Activated CD8-positive, alpha-beta T cell treated with anti-CD3 and anti-CD28 coated beads for 36 hours (primary cell): Measurements from ENCODE around the gene HIPK3. TPM values are rescaled to one million over a fixed set of nuclear protein-coding genes. Genes with fewer than 3 reads are reported as not detected.
"Not testable (repeated sequence)": the region's sequence is repeated elsewhere in the genome, so short reads cannot be mapped to it uniquely, and the experiment has no call there.

ENCODE experiments used
- ATAC-seq: fragments of 200-7000 bp; cut with Tn5 transposase; one replicate; pipeline ENCODE4 v1.10.0; 2021; ENCODE audit warnings: mild to moderate bottlenecking, moderate library complexity
- CTCF ChIA-PET: fragments of 350-600 bp; sonication (Branson Sonifier 250); formaldehyde crosslinking; loops from one replicate; lab custom pipeline; 2021; ENCODE audit warnings: antibody characterized with exemption; lab: Charles Lee
- POLR2A ChIA-PET: fragments of 350-600 bp; sonication (Branson Sonifier 250); formaldehyde crosslinking; loops from one replicate; lab custom pipeline; 2021; ENCODE audit warnings: antibody characterized with exemption; lab: Charles Lee
- DNase-seq: peaks from one replicate; pipeline ENCODE4 v3.0.0-alpha.2; 2020
- H3K27ac Mint-ChIP-seq: one replicate; pipeline ENCODE4 v1.8.0; 2021; ENCODE audit warnings: mild to moderate bottlenecking, mixed read lengths
- H3K27me3 Mint-ChIP-seq: one replicate; pipeline ENCODE4 v1.8.0; 2021; ENCODE audit warnings: mixed read lengths
- H3K36me3 Mint-ChIP-seq: one replicate; pipeline ENCODE4 v1.8.0; 2021; ENCODE audit warnings: low read depth, mixed read lengths
- H3K4me1 Mint-ChIP-seq: one replicate; pipeline ENCODE4 v1.8.0; 2021; ENCODE audit warnings: low read depth, mixed read lengths
- H3K4me3 Mint-ChIP-seq: one replicate; pipeline ENCODE4 v1.8.0; 2021; ENCODE audit warnings: mild to moderate bottlenecking, moderate library complexity, mixed read lengths
- H3K9me3 Mint-ChIP-seq: one replicate; pipeline ENCODE4 v1.8.0; 2021; ENCODE audit warnings: mixed read lengths
- intact Hi-C: fragments of 100-400 bp; cut with micrococcal nuclease; formaldehyde crosslinking; loops from one replicate; pipeline ENCODE4 v1.10.0; 2022
- total RNA-seq, 2 experiments: library from RNA; stranded (reverse); gene quantifications; one replicate each; pipeline ENCODE4 v1.2.3, GENCODE V29; 2021
- TF ChIP-seq, protein P1 (sequence below): fragments of 200-600 bp; IDR thresholded peaks from one replicate; pipeline ENCODE4 v1.8.0; 2022; ENCODE audit warnings: antibody characterized with exemption, mild to moderate bottlenecking

HIPK3 gene
- total RNA-seq, 2 experiments from 2014 or later = 27.3 to 28.2 TPM

DNA sequence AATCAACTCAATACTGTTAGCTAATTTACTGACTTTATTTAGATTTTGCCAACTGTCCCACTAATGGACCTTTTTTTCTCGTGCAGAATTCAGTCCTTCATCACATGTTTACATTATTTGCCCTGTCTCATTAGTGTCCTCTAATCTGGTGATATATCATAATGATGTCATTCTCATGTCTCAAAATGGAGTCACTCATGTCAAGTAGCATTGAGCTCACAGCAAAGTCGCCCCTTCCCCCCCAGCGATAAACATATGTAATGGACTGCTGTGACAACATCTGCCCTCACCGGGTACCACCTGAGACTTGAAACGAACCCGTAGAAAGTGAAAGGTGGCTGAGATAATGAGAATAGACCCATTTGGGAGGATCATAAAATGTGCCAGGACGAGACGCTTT lies 37.6 kb downstream of the HIPK3 start:
- DNase-seq (no peak), ATAC-seq (no peak)
- peaks cover 41% of the 10 kb centered on the region for H3K4me1 Mint-ChIP-seq
- TF ChIP-seq, protein P1, sequence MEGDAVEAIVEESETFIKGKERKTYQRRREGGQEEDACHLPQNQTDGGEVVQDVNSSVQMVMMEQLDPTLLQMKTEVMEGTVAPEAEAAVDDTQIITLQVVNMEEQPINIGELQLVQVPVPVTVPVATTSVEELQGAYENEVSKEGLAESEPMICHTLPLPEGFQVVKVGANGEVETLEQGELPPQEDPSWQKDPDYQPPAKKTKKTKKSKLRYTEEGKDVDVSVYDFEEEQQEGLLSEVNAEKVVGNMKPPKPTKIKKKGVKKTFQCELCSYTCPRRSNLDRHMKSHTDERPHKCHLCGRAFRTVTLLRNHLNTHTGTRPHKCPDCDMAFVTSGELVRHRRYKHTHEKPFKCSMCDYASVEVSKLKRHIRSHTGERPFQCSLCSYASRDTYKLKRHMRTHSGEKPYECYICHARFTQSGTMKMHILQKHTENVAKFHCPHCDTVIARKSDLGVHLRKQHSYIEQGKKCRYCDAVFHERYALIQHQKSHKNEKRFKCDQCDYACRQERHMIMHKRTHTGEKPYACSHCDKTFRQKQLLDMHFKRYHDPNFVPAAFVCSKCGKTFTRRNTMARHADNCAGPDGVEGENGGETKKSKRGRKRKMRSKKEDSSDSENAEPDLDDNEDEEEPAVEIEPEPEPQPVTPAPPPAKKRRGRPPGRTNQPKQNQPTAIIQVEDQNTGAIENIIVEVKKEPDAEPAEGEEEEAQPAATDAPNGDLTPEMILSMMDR = no peak
- intact Hi-C loops = no loop called here
- H3K36me3 Mint-ChIP-seq = peaks cover 39% of the 10 kb centered on the region
- H3K9me3 Mint-ChIP-seq = no peaks in the 10 kb centered on the region
- H3K4me3 Mint-ChIP-seq = no peak overlapping the region
- ChIA-PET CTCF (interaction anchor here (0.9 kb wide), 1 partner anchor 21 kb away, joined by 3 read pairs; no protein-coding TSS in a partner anchor), POLR2A (no interaction called here)
- H3K27me3 Mint-ChIP-seq = no peaks in the 10 kb centered on the region
- H3K27ac Mint-ChIP-seq = no peak overlapping the region

- Mint-ChIP-seq H3K27ac (no peak overlapping the region), H3K4me3 (no peak overlapping the region), H3K27me3 (no peaks in the 10 kb centered on the region), H3K36me3 (peaks cover 40% of the 10 kb centered on the region), H3K4me1 (peaks cover 36% of the 10 kb centered on the region), H3K9me3 (no peaks in the 10 kb centered on the region)
- no peak for DNase-seq
- ATAC-seq = no peak
- intact Hi-C loops = no loop called here
- CTCF ChIA-PET = no interaction called here
- TF ChIP-seq, protein P1 = no peak
- POLR2A ChIA-PET = no interaction called here
Measured at GRCh38 chr11:33296695-33297094, 39.5 kb downstream of the HIPK3 start.

- DNase-seq (no peak), ATAC-seq (no peak)
- no peak overlapping the region for H3K27ac Mint-ChIP-seq
- no peak overlapping the region for H3K4me3 Mint-ChIP-seq
- TF ChIP-seq, protein P1 = no peak
- ChIA-PET CTCF (no interaction called here), POLR2A (no interaction called here)
- H3K36me3 Mint-ChIP-seq = peaks cover 12% of the 10 kb centered on the region
- intact Hi-C loops = no loop called here
- H3K27me3 Mint-ChIP-seq = no peaks in the 10 kb centered on the region
- H3K9me3 Mint-ChIP-seq = no peaks in the 10 kb centered on the region
- peaks cover 18% of the 10 kb centered on the region for H3K4me1 Mint-ChIP-seq
Measured at GRCh38 chr11:33303541-33303940, 46.4 kb downstream of the HIPK3 start.

GRCh38 chr11:33306821-33307220 lies 49.6 kb downstream of the HIPK3 start:
- intact Hi-C loops, H3K36me3 Mint-ChIP-seq, H3K27me3 Mint-ChIP-seq, H3K9me3 Mint-ChIP-seq, CTCF ChIA-PET, DNase-seq, H3K4me3 Mint-ChIP-seq, H3K27ac Mint-ChIP-seq, POLR2A ChIA-PET, ATAC-seq: not testable (repeated sequence)
- peaks cover 35% of the 10 kb centered on the region for H3K4me1 Mint-ChIP-seq

DNA sequence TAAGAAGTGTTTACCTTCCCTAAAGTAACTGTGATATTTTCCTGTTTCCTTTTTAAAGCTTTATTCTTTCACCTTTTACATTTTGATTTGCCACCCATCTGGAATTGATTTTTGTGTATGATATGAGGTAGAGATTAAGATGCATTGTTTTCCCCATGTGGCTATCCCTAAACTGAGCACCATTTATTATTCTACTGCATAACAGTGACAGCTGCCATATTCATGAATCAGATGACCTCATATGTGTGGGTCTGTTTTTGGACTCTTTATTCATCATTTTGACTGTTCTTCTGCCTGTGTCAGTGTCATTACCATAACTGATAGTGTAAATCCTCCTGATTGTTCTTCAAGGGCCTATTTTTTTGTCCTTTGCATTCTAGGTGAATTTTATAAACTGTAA lies 50.8 kb downstream of the HIPK3 start:
- ChIA-PET CTCF (no interaction called here), POLR2A (no interaction called here)
- TF ChIP-seq, protein P1 = no peak
- intact Hi-C loops = no loop called here
- H3K27ac Mint-ChIP-seq = no peak overlapping the region
- DNase-seq (no peak), ATAC-seq (no peak)
- peaks cover 8% of the 10 kb centered on the region for H3K36me3 Mint-ChIP-seq
- no peak overlapping the region for H3K4me3 Mint-ChIP-seq
- H3K9me3 Mint-ChIP-seq = no peaks in the 10 kb centered on the region
- peaks cover 37% of the 10 kb centered on the region for H3K4me1 Mint-ChIP-seq
- no peaks in the 10 kb centered on the region for H3K27me3 Mint-ChIP-seq

DNA sequence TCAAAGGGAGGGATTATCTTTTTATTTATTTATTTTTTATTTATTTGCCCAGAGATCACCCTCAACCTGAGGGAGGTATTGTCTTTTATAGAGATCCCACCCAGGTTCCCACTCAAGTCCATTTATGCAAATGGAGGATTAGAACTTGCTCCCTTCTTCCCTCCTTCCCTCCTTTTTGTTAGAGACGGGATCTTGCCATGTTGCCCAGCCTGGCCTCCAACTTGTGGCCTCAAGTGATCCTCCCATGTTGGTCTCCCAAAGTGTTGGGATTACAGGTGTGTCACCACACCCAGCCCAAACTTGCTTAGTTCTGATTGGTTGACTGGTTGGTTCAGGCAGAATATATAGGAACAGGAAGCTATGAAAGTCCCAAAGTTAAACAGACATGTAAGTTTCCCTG lies 51.9 kb downstream of the HIPK3 start:
- H3K27me3 Mint-ChIP-seq = no peaks in the 10 kb centered on the region
- no peak overlapping the region for H3K27ac Mint-ChIP-seq

More for the DNA sequence above, 51.9 kb downstream of the HIPK3 start:
- Mint-ChIP-seq H3K4me1 (peaks cover 35% of the 10 kb centered on the region), H3K4me3 (no peak overlapping the region), H3K9me3 (no peaks in the 10 kb centered on the region), H3K36me3 (peaks cover 7% of the 10 kb centered on the region)
- no peak for ATAC-seq
- TF ChIP-seq, protein P1 = no peak
- intact Hi-C loops = no loop called here
- POLR2A ChIA-PET = interaction anchor here (0.9 kb wide), 1 partner anchor 11 kb away, joined by 4 read pairs; no protein-coding TSS in a partner anchor
- no peak for DNase-seq
- CTCF ChIA-PET = interaction anchor here (0.9 kb wide), 1 partner anchor 101 kb away, joined by 3 read pairs; no protein-coding TSS in a partner anchor
